ENCODE data around the gene MECR. TPM values are rescaled to one million over a fixed set of nuclear protein-coding genes. Genes with fewer than 3 reads are reported as not detected.
A peak's percentile ranks its signal among the peaks of the same experiment; 100 is the strongest.

MECR gene
- total RNA-seq, 1 experiment from 2014 or later: 42.9 TPM

DNA sequence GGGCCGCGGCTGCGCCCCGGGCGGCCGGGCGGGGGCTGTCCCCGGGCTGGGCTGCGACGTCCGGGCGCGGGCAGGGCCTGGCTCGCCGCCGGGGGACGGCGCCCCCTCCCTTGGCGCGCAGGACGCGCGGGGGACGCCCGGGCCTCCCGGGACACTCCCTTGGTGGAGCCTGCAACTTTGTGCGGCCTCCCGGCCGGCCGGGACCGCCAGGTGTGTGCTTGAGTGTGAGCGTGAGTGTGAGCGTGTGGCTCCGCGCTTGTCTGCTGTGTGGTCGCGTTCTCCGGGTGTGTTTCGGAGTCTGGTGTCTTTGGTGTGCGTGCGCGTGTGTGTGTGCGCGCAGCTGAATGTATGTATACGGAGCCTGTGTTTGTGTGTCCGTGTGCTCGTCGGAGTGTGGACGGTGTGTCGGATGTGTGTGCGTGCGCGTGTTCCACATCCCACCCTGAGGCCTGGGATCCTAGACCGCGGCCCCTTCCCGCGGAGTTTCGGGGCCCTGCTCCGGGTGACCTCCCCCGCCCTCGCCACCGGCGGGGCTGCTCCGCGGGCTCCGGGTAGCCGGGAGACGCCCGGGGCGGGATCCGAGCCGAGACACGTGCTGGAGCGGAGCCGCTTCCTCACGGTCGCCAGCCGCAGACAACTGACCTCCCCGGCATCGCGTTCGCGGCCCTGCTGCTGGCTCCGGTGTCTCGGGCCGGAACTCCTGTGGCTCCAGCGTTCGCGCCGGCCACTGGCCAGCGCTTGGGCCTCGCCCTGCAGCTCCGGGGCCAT, 7.3 kb upstream of the MECR start:
- POLR2A ChIA-PET: no interaction called here
- peak overlapping the region; percentile 84 for H3K4me2 ChIP-seq (ENCODE audit: low read length)
- no peaks in the 10 kb centered on the region for H3K27me3 ChIP-seq (ENCODE audit: insufficient read depth, low read length)
- intact Hi-C loops (cut with micrococcal nuclease): loop anchor here (2.0 to 10.0 kb wide), 9 partner anchors 137 to 1677 kb away; no protein-coding TSS in a partner anchor
- RAD21 ChIA-PET (ENCODE audit: low non-redundant PET in 1 of 2, low total read pairs in 2 of 2, uncharacterized antibody in 2 of 2, unreplicated experiment in 2 of 2): no interaction called here
- no TSS peak for BruUV-seq (replicated peaks)
- DNase-seq (ENCODE audit: low read depth, low spot score): no peak
- peak overlapping the region; percentile 61 for H3K9ac ChIP-seq (ENCODE audit: low read length)
- H3K36me3 ChIP-seq (ENCODE audit: control insufficient read depth in 1 of 2, insufficient read depth in 2 of 2, low read length in 2 of 2): no peaks in the 10 kb centered on the region
- H3K9me3 ChIP-seq (ENCODE audit: control insufficient read depth in 1 of 2, insufficient read depth in 1 of 2, low read depth in 1 of 2, low read length in 2 of 2): no peaks in the 10 kb centered on the region
- no peaks in the 10 kb centered on the region for H3K9me2 ChIP-seq (ENCODE audit: insufficient read depth)
- ATAC-seq: peak; percentile 23
- CTCF ChIA-PET: no interaction called here
- no peak overlapping the region for H2AFZ ChIP-seq (ENCODE audit: low read depth, low read length, poor library complexity, severe bottlenecking)
- peaks cover 17% of the 10 kb centered on the region; the same call in 1 of the 2 replicates for H3K79me2 ChIP-seq (ENCODE audit: insufficient read depth, low read length)
- H3K27ac ChIP-seq (ENCODE audit: low read depth, low read length): peak overlapping the region; percentile 53
- TF ChIP-seq CBX3 (IDR thresholded peaks at IDR 0.05; ENCODE audit: low read depth) (no peak), JUND (IDR thresholded peaks at IDR 0.05) (no peak), EZH2 (IDR thresholded peaks at IDR 0.05) (no peak), ZFX (IDR thresholded peaks at IDR 0.05) (no peak; the same call in 1 of the 2 replicates)
- TF ChIP-seq, protein P1, sequence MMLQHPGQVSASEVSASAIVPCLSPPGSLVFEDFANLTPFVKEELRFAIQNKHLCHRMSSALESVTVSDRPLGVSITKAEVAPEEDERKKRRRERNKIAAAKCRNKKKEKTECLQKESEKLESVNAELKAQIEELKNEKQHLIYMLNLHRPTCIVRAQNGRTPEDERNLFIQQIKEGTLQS (IDR thresholded peaks at IDR 0.05): no peak
- TF ChIP-seq, protein P2, sequence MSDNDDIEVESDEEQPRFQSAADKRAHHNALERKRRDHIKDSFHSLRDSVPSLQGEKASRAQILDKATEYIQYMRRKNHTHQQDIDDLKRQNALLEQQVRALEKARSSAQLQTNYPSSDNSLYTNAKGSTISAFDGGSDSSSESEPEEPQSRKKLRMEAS (IDR thresholded peaks at IDR 0.05): peak; percentile 71
- H4K20me1 ChIP-seq (ENCODE audit: insufficient read depth): no peaks in the 10 kb centered on the region
- H3K4me1 ChIP-seq (ENCODE audit: control insufficient read depth in 1 of 2, insufficient read depth in 2 of 2, low read length in 2 of 2): peaks cover 17 to 31% of the 10 kb centered on the region in 2 experiments
- peak overlapping the region; percentile 54 to 64 for H3K4me3 ChIP-seq (replicated peaks in 1 of 2; ENCODE audit: low read depth in 1 of 2, low read length in 2 of 2)

DNA sequence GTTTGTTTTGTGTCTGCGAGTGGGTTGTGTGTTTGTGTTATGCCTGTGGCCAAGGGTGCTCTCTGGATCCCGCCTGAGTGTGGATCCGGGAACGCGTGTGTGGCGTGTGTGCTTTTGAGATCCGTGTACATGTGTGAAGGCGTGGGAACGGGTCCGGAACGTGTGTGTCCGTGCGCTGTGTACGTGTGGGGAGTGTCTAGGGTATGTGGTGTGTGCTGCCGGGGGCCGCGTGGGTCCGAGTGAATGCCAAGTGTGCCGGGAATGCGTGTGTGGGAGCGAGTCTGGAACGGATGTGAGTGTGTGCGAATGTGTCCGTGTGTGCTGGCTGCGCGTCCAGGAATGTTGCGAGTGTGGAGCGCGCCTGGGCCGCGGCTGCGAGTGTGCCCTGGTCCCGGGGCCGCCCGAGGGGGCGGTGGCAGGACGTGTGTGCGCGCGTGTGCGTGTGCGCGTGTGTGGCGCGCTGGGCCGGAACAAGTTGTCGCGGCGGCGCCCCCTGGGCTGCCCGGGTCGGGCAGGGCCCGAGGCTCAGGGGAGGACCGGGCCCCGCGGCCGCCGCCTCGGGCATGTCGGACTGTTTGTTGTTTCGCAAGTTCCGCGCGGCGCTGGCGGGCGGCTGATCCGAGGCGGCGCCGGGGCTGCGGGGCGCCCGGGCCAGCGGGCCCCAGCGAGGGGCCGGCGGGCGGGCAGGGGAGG, 6.5 kb upstream of the MECR start:
- ChIA-PET POLR2A (no interaction called here), CTCF (no interaction called here), RAD21 (ENCODE audit: low non-redundant PET in 1 of 2, low total read pairs in 2 of 2, uncharacterized antibody in 2 of 2, unreplicated experiment in 2 of 2) (no interaction called here)
- no peak for TF ChIP-seq CEBPB (IDR thresholded peaks at IDR 0.05; ENCODE audit: low read depth)
- no peak for TF ChIP-seq RAD21 (IDR thresholded peaks at IDR 0.05; ENCODE audit: low read depth)
- TF ChIP-seq TCF7L2 (IDR thresholded peaks at IDR 0.05; ENCODE audit: borderline replicate concordance, extremely low read depth, insufficient read depth, insufficient read length): peak; percentile 57
- TF ChIP-seq, protein P2 (IDR thresholded peaks at IDR 0.05): peak; percentile 36; the same call in 1 of the 2 replicates
- TF ChIP-seq ZFX (IDR thresholded peaks at IDR 0.05): peak; percentile 61; the same call in 1 of the 2 replicates
- BruUV-seq (replicated peaks): TSS peak; percentile 90
- no peaks in the 10 kb centered on the region for H4K20me1 ChIP-seq (ENCODE audit: insufficient read depth)
- peaks cover 17% of the 10 kb centered on the region; the same call in 1 of the 2 replicates for H3K79me2 ChIP-seq (ENCODE audit: insufficient read depth, low read length)
- peak overlapping the region; percentile 74 for H3K9ac ChIP-seq (ENCODE audit: low read length)
- H3K4me1 ChIP-seq (ENCODE audit: control insufficient read depth in 1 of 2, insufficient read depth in 2 of 2, low read length in 2 of 2): peaks cover 17 to 31% of the 10 kb centered on the region in 2 experiments
- peak overlapping the region; percentile 99 for H3K4me2 ChIP-seq (ENCODE audit: low read length)
- H3K9me3 ChIP-seq (ENCODE audit: control insufficient read depth in 1 of 2, insufficient read depth in 1 of 2, low read depth in 1 of 2, low read length in 2 of 2): no peaks in the 10 kb centered on the region
- H3K36me3 ChIP-seq (ENCODE audit: control insufficient read depth in 1 of 2, insufficient read depth in 2 of 2, low read length in 2 of 2): no peaks in the 10 kb centered on the region
- no peaks in the 10 kb centered on the region for H3K27me3 ChIP-seq (ENCODE audit: insufficient read depth, low read length)
- ATAC-seq (peak; percentile 38), DNase-seq (ENCODE audit: low read depth, low spot score) (no peak)
- peak overlapping the region; percentile 59 for H2AFZ ChIP-seq (ENCODE audit: low read depth, low read length, poor library complexity, severe bottlenecking)
- H3K27ac ChIP-seq (ENCODE audit: low read depth, low read length): peak overlapping the region; percentile 53; the same call in 1 of the 2 replicates
- intact Hi-C loops (cut with micrococcal nuclease): loop anchor here (2.0 to 10.0 kb wide), 9 partner anchors 138 to 1678 kb away; no protein-coding TSS in a partner anchor
- no peaks in the 10 kb centered on the region for H3K9me2 ChIP-seq (ENCODE audit: insufficient read depth)
- H3K4me3 ChIP-seq (replicated peaks in 1 of 2; ENCODE audit: low read depth in 1 of 2, low read length in 2 of 2): peak overlapping the region; percentile 89 to 97
